Natural killer cell (primary cell): ENCODE data around the gene UNC119B. TPM values are rescaled to one million over a fixed set of nuclear protein-coding genes. Genes with fewer than 3 reads are reported as not detected.

Source experiments
- ATAC-seq, 3 donors: fragments of 150-1000 bp in 2 of 3; fragments of 200-7000 bp in 1 of 3; cut with Tn5 transposase; 1 replicate in 1 of 3; 2 replicates in 2 of 3; pipeline ENCODE4 v1.10.0; 2021; ENCODE audit warnings: mild to moderate bottlenecking in 2 of 3, moderate library complexity in 2 of 3
- DNase-seq, 2 donors: peaks; one replicate each; pipeline versions ENCODE4 v3.0.0 to v3.0.0-alpha.2; 2013 to 2021; ENCODE audit warnings: mixed read lengths in 1 of 2
- H3K27ac ChIP-seq: one replicate; pipeline ENCODE4 v1.5.1; 2013; ENCODE audit warnings: mild to moderate bottlenecking, low read length
- H3K27me3 ChIP-seq: one replicate; pipeline ENCODE4 v1.6.1; 2013; ENCODE audit warnings: low read length; ENCODE audit not compliant: control insufficient read depth, insufficient read depth
- H3K36me3 ChIP-seq: one replicate; pipeline ENCODE4 v1.6.1; 2013; ENCODE audit warnings: low read length; ENCODE audit not compliant: control insufficient read depth, insufficient read depth
- H3K4me1 ChIP-seq: one replicate; pipeline ENCODE4 v1.6.1; 2013; ENCODE audit warnings: low read length; ENCODE audit not compliant: control insufficient read depth, insufficient read depth
- H3K4me3 ChIP-seq: one replicate; pipeline ENCODE4 v1.5.1; 2013; ENCODE audit warnings: low read length
- H3K9me3 ChIP-seq: one replicate; pipeline ENCODE4 v1.6.1; 2013; ENCODE audit warnings: low read length; ENCODE audit not compliant: control insufficient read depth, insufficient read depth
- H3K27ac Mint-ChIP-seq, 2 donors: one replicate each; pipeline ENCODE4 v1.8.0; 2022; ENCODE audit warnings: mild to moderate bottlenecking in 2 of 2, mixed read lengths in 2 of 2, moderate library complexity in 1 of 2
- H3K27me3 Mint-ChIP-seq, 2 donors: one replicate each; pipeline ENCODE4 v1.8.0; 2022; ENCODE audit warnings: low read depth in 2 of 2, mixed read lengths in 2 of 2
- H3K36me3 Mint-ChIP-seq: one replicate; pipeline ENCODE4 v1.8.0; 2022; ENCODE audit warnings: mixed read lengths
- H3K4me1 Mint-ChIP-seq, 2 donors: one replicate each; pipeline ENCODE4 v1.8.0; 2022; ENCODE audit warnings: mixed read lengths in 2 of 2
- H3K4me3 Mint-ChIP-seq: one replicate; pipeline ENCODE4 v1.8.0; 2022; ENCODE audit warnings: mild to moderate bottlenecking, moderate library complexity, mixed read lengths
- H3K9me3 Mint-ChIP-seq, 2 donors: one replicate each; pipeline ENCODE4 v1.8.0; 2022; ENCODE audit warnings: mixed read lengths in 2 of 2
- CTCF ChIP-seq: fragments of 200-600 bp; IDR thresholded peaks from one replicate; pipeline ENCODE4 v1.8.0; 2022; ENCODE audit warnings: antibody characterized with exemption
- WGBS: methylation state at CpG from one replicate; pipeline ENCODE4 v1.1.7; 2013; ENCODE audit warnings: missing lambda C conversion rate; ENCODE audit not compliant: insufficient coverage; 5-methylcytosine and 5-hydroxymethylcytosine counted together
- intact Hi-C: fragments of 100-400 bp; cut with micrococcal nuclease; formaldehyde crosslinking; loops from one replicate; pipeline ENCODE4 v1.14.2; 2022
- total RNA-seq, 4 donors: library from RNA; stranded (reverse); fragments of 120-200 nt in 1 of 4; gene quantifications; one replicate each; pipeline versions ENCODE4 v1.2.3 to v1.2.4, GENCODE V29; 2013 to 2022

The UNC119B gene
- total RNA-seq, 3 donors from 2014 or later (not counting 1 experiment from before 2014, with no cell fraction given), result 10.7 to 11.6 (median 11.6) TPM

- no peak for DNase-seq
- Mint-ChIP-seq H3K27ac (no peak overlapping the region), H3K9me3 (no peaks in the 10 kb centered on the region), H3K4me3 (no peak overlapping the region), H3K4me1 (peaks cover 16 to 19% of the 10 kb centered on the region in 2 donors), H3K27me3 (no peaks in the 10 kb centered on the region), H3K36me3 (peaks cover 8% of the 10 kb centered on the region)
- H3K36me3 ChIP-seq, result peaks cover 41% of the 10 kb centered on the region
- no peaks in the 10 kb centered on the region for H3K9me3 ChIP-seq
- no peak for ATAC-seq
- H3K4me1 ChIP-seq, result peaks cover 15% of the 10 kb centered on the region
- H3K4me3 ChIP-seq, result no peak overlapping the region
- no peaks in the 10 kb centered on the region for H3K27me3 ChIP-seq
- TF ChIP-seq CTCF, result no peak
- no peak overlapping the region for H3K27ac ChIP-seq
- 85% methylated on average over 2 of the region's 3 CpGs for WGBS
- intact Hi-C loops, result no loop called here
Observed at GRCh38 chr12:120721866-120722265, 11.6 kb downstream of the UNC119B start.

GRCh38 chr12:120722784-120723183 is 12.5 kb downstream of the UNC119B start:
- no peak for ATAC-seq
- Histone ChIP-seq H3K27ac (no peak overlapping the region), H3K9me3 (no peaks in the 10 kb centered on the region), H3K4me1 (peaks cover 15% of the 10 kb centered on the region), H3K36me3 (peaks cover 41% of the 10 kb centered on the region), H3K27me3 (no peaks in the 10 kb centered on the region), H3K4me3 (no peak overlapping the region)
- Mint-ChIP-seq H3K9me3 (no peaks in the 10 kb centered on the region), H3K27ac (no peak overlapping the region), H3K4me1 (peaks cover 16 to 19% of the 10 kb centered on the region in 2 donors), H3K4me3 (no peak overlapping the region), H3K36me3 (peaks cover 8% of the 10 kb centered on the region), H3K27me3 (no peaks in the 10 kb centered on the region)
- no peak for TF ChIP-seq CTCF
- no peak for DNase-seq
- WGBS, result 100% methylated on average over 2 of the region's 2 CpGs
- intact Hi-C loops, result no loop called here

- Mint-ChIP-seq H3K27ac (peak overlapping the region in 1 of 2 donors; percentile 88), H3K4me1 (peaks cover 16 to 24% of the 10 kb centered on the region in 2 donors), H3K36me3 (no peaks in the 10 kb centered on the region), H3K4me3 (peak overlapping the region; percentile 91), H3K9me3 (no peaks in the 10 kb centered on the region), H3K27me3 (no peaks in the 10 kb centered on the region)
- ATAC-seq, result no peak
- intact Hi-C loops, result loop anchor here (1.0 to 5.0 kb wide), 2 partner anchors 38 to 142 kb away; partner anchors contain the start of gene POP5
- DNase-seq, result no peak
- H3K27me3 ChIP-seq, result no peaks in the 10 kb centered on the region
- H3K36me3 ChIP-seq, result peaks cover 26% of the 10 kb centered on the region
- no peak overlapping the region for H3K27ac ChIP-seq
- no peak overlapping the region for H3K4me3 ChIP-seq
- no peak for TF ChIP-seq CTCF
- no peaks in the 10 kb centered on the region for H3K9me3 ChIP-seq
- WGBS, result 89% methylated on average over 5 of the region's 5 CpGs
- peaks cover 15% of the 10 kb centered on the region for H3K4me1 ChIP-seq
Observed at GRCh38 chr12:120724720-120725119, 14.5 kb downstream of the UNC119B start.

- H3K4me1 Mint-ChIP-seq, result peaks cover 16 to 26% of the 10 kb centered on the region in 2 donors
- H3K9me3 Mint-ChIP-seq, result no peaks in the 10 kb centered on the region
- H3K4me1 ChIP-seq, result peaks cover 15% of the 10 kb centered on the region
- H3K27ac Mint-ChIP-seq, result peak overlapping the region in 1 of 2 donors; percentile 88
- no peak for TF ChIP-seq CTCF
- WGBS, result 48% methylated on average over 14 of the region's 14 CpGs
- H3K27ac ChIP-seq, result peak overlapping the region; percentile 30
- intact Hi-C loops, result loop anchor here (1.0 to 5.0 kb wide), 2 partner anchors 39 to 143 kb away; partner anchors contain the start of gene POP5
- DNase-seq, result no peak
- H3K4me3 ChIP-seq, result peak overlapping the region; percentile 52
- H3K27me3 Mint-ChIP-seq, result no peaks in the 10 kb centered on the region
- no peaks in the 10 kb centered on the region for H3K27me3 ChIP-seq
- H3K36me3 Mint-ChIP-seq, result no peaks in the 10 kb centered on the region
- ATAC-seq, result no peak
- H3K36me3 ChIP-seq, result peaks cover 22% of the 10 kb centered on the region
- peak overlapping the region; percentile 91 for H3K4me3 Mint-ChIP-seq
- no peaks in the 10 kb centered on the region for H3K9me3 ChIP-seq
Observed at GRCh38 chr12:120725151-120725658, 14.9 kb downstream of the UNC119B start.
